WTC11 (cell line): ENCODE data around the gene SOX5. TPM values are rescaled to one million over a fixed set of nuclear protein-coding genes. Genes with fewer than 3 reads are reported as not detected.

ENCODE experiments used
- ATAC-seq: fragments of 200-7000 bp; cut with Tn5 transposase; 2 replicates; pipeline ENCODE4 v1.10.0; 2021; ENCODE audit warnings: mild to moderate bottlenecking, moderate library complexity
- CTCF ChIA-PET: fragments of 300-600 bp; sonication (Branson Sonifier 250); formaldehyde crosslinking; loops from one replicate; lab custom pipeline; 2021; ENCODE audit warnings: antibody characterized with exemption; lab: Charles Lee
- POLR2A ChIA-PET: fragments of 350-600 bp; sonication (Branson Sonifier 250); formaldehyde crosslinking; loops from one replicate; lab custom pipeline; 2021; ENCODE audit warnings: antibody characterized with exemption; lab: Charles Lee
- DNase-seq: peaks from one replicate; pipeline ENCODE4 v3.0.0; 2021; ENCODE audit warnings: low spot score
- H3K27ac Mint-ChIP-seq: 2 replicates; pipeline ENCODE4 v1.8.0; 2021; ENCODE audit warnings: mixed read lengths
- H3K27me3 Mint-ChIP-seq: 2 replicates; pipeline ENCODE4 v1.8.0; 2021; ENCODE audit warnings: low read depth, mild to moderate bottlenecking, moderate library complexity, mixed read lengths
- H3K36me3 Mint-ChIP-seq: 2 replicates; pipeline ENCODE4 v1.8.0; 2021; ENCODE audit warnings: mixed read lengths
- H3K4me1 Mint-ChIP-seq: 2 replicates; pipeline ENCODE4 v1.8.0; 2022; ENCODE audit warnings: mixed read lengths
- H3K4me3 Mint-ChIP-seq: 2 replicates; pipeline ENCODE4 v1.8.0; 2021; ENCODE audit warnings: mild to moderate bottlenecking, moderate library complexity, mixed read lengths
- H3K9me3 Mint-ChIP-seq: 2 replicates; pipeline ENCODE4 v1.8.0; 2021; ENCODE audit warnings: mixed read lengths
- AFF4 ChIP-seq: sonication (generic); formaldehyde crosslinking; IDR thresholded peaks from 2 replicates; pipeline ENCODE4 v1.8.1; 2023; ENCODE audit warnings: mild to moderate bottlenecking, missing genetic modification reagents, borderline replicate concordance
- ATF2 ChIP-seq: sonication (generic); formaldehyde crosslinking; IDR thresholded peaks from 2 replicates; pipeline ENCODE4 v1.8.1; 2022; ENCODE audit warnings: low read depth, missing genetic modification reagents, borderline replicate concordance
- ERG ChIP-seq: fragments of 250-450 bp; sonication (Bioruptor Pico); IDR thresholded peaks from 2 replicates; pipeline ENCODE4 v1.8.0; 2021; ENCODE audit warnings: mild to moderate bottlenecking
- ETV6 ChIP-seq: sonication (generic); formaldehyde crosslinking; IDR thresholded peaks from 2 replicates; pipeline ENCODE4 v1.8.1; 2022; ENCODE audit warnings: mild to moderate bottlenecking, missing genetic modification reagents
- FOXJ3 ChIP-seq: sonication (generic); formaldehyde crosslinking; IDR thresholded peaks from 2 replicates; pipeline ENCODE4 v1.9.0; 2021; ENCODE audit warnings: missing genetic modification reagents, mild to moderate bottlenecking, borderline replicate concordance
- GRHL2 ChIP-seq: fragments of 250-450 bp; sonication (Bioruptor Pico); IDR thresholded peaks from 2 replicates; pipeline ENCODE4 v1.8.0; 2022; ENCODE audit warnings: mild to moderate bottlenecking, moderate library complexity; ENCODE audit not compliant: insufficient replicate concordance, severe bottlenecking
- IRF2 ChIP-seq: sonication (generic); formaldehyde crosslinking; IDR thresholded peaks from 2 replicates; pipeline ENCODE4 v1.8.0; 2022; ENCODE audit warnings: low read depth, missing genetic modification reagents, borderline replicate concordance
- JUN ChIP-seq: sonication (generic); formaldehyde crosslinking; IDR thresholded peaks from 2 replicates; pipeline ENCODE4 v1.8.0; 2023; ENCODE audit warnings: mild to moderate bottlenecking, missing genetic modification reagents
- MYBL2 ChIP-seq: sonication (generic); formaldehyde crosslinking; IDR thresholded peaks from 2 replicates; pipeline ENCODE4 v1.8.1; 2023; ENCODE audit warnings: mild to moderate bottlenecking, moderate library complexity, missing genetic modification reagents
- NFE2L1 ChIP-seq: sonication (generic); formaldehyde crosslinking; IDR thresholded peaks from 2 replicates; pipeline ENCODE4 v1.8.1; 2023; ENCODE audit warnings: missing genetic modification reagents
- NR1H2 ChIP-seq: sonication (generic); formaldehyde crosslinking; IDR thresholded peaks from 2 replicates; pipeline ENCODE4 v1.9.0; 2021; ENCODE audit warnings: mild to moderate bottlenecking, moderate library complexity, missing genetic modification reagents
- NR3C1 ChIP-seq: sonication (generic); formaldehyde crosslinking; conservative IDR thresholded peaks from 2 replicates; pipeline ENCODE4 v1.8.1; 2023; ENCODE audit warnings: low read depth, mild to moderate bottlenecking, missing genetic modification reagents
- PREB ChIP-seq: sonication (generic); formaldehyde crosslinking; IDR thresholded peaks from 2 replicates; pipeline ENCODE4 v1.8.1; 2022; ENCODE audit warnings: mild to moderate bottlenecking, missing genetic modification reagents, moderate library complexity, borderline replicate concordance
- SOX15 ChIP-seq: fragments of 250-450 bp; sonication (Bioruptor Pico); IDR thresholded peaks from 2 replicates; pipeline ENCODE4 v1.9.0; 2021; ENCODE audit warnings: mild to moderate bottlenecking
- USF2 ChIP-seq: sonication (generic); formaldehyde crosslinking; IDR thresholded peaks from 2 replicates; pipeline ENCODE4 v1.8.1; 2023; ENCODE audit warnings: mild to moderate bottlenecking, missing genetic modification reagents, moderate library complexity
- ZMAT4 ChIP-seq: fragments of 250-450 bp; sonication (Bioruptor Pico); IDR thresholded peaks from 2 replicates; pipeline ENCODE4 v1.9.0; 2021; ENCODE audit warnings: mild to moderate bottlenecking
- ZNF138 ChIP-seq: sonication (generic); formaldehyde crosslinking; conservative IDR thresholded peaks from 2 replicates; pipeline ENCODE4 v1.8.1; 2022; ENCODE audit warnings: mild to moderate bottlenecking, moderate library complexity, missing genetic modification reagents
- ZNF281 ChIP-seq: sonication (generic); formaldehyde crosslinking; IDR thresholded peaks from 2 replicates; pipeline ENCODE4 v1.8.0; 2023; ENCODE audit warnings: mild to moderate bottlenecking, missing genetic modification reagents
- total RNA-seq: library from RNA; stranded (reverse); gene quantifications from 3 replicates; pipeline ENCODE4 v1.2.3, GENCODE V29; 2021

The SOX5 gene
- total RNA-seq, 1 experiment from 2014 or later, result 2.3 TPM

GRCh38 chr12:23945249-23945648, 4.2 kb downstream of the SOX5 start:
- CTCF ChIA-PET, result no interaction called here
- Mint-ChIP-seq H3K4me1 (peaks cover 4% of the 10 kb centered on the region), H3K36me3 (no peaks in the 10 kb centered on the region), H3K27ac (no peak overlapping the region), H3K4me3 (no peak overlapping the region), H3K9me3 (no peaks in the 10 kb centered on the region), H3K27me3 (no peaks in the 10 kb centered on the region)
- no peak for ATAC-seq
- no peak for DNase-seq
- TF ChIP-seq ERG (CRISPR knock-in tag), result no peak
- TF ChIP-seq NR3C1 (CRISPR knock-in tag), result no peak
- TF ChIP-seq ZNF281, result no peak
- no peak for TF ChIP-seq SOX15 (CRISPR knock-in tag)
- no peak for TF ChIP-seq NR1H2 (CRISPR knock-in tag)
- TF ChIP-seq JUN (CRISPR knock-in tag), result no peak
- no peak for TF ChIP-seq ATF2 (CRISPR knock-in tag)
- TF ChIP-seq ZMAT4 (CRISPR knock-in tag), result no peak
- no peak for TF ChIP-seq ZNF138 (CRISPR knock-in tag)
- no peak for TF ChIP-seq PREB (CRISPR knock-in tag)
- no peak for TF ChIP-seq IRF2 (CRISPR knock-in tag)
- no peak for TF ChIP-seq USF2
- TF ChIP-seq GRHL2 (CRISPR knock-in tag), result no peak
- no peak for TF ChIP-seq FOXJ3
- no peak for TF ChIP-seq ETV6 (CRISPR knock-in tag)
- TF ChIP-seq NFE2L1 (CRISPR knock-in tag), result no peak
- TF ChIP-seq MYBL2 (CRISPR knock-in tag), result no peak
- no peak for TF ChIP-seq AFF4 (CRISPR knock-in tag)
- POLR2A ChIA-PET, result no interaction called here
